LNCaP clone FGC (cell line): ENCODE measurements around the gene TWIST2.

Experiments used
- DNase-seq: peaks from one replicate; pipeline ENCODE4 v3.0.0-alpha.2; 2011; ENCODE audit warnings: low read depth
- H3K4me3 ChIP-seq: 2 replicates; pipeline ENCODE4 v1.5.1; 2011; ENCODE audit warnings: mild to moderate bottlenecking, low read depth, low read length, control low read depth
- TF ChIP-seq, protein P1 (sequence below): IDR thresholded peaks from 2 replicates; pipeline ENCODE4 v1.5.1; 2012; ENCODE audit warnings: mild to moderate bottlenecking; ENCODE audit not compliant: control insufficient read depth, insufficient read depth; ENCODE audit errors: extremely low read depth

Gene TWIST2

DNA sequence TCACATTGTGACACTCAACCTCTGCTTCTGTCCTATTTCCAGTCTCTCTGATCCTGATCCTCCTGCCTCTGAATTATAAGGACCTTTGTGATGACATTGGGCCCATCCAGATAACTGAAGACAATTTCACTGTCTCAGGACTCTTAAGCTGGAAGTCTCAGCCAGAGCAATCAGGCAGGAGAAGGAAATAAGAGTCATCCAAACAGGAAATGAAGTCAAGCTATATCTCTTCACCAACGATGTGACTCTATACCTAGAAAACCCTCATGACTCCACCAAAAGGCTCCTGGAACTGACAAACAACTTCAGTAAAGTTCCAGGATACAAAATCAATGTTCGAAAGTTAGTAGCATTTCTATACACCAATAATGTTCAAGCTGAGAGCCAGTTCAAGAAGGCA lies 29.3 kb upstream of the TWIST2 start:
- TF ChIP-seq, protein P1, sequence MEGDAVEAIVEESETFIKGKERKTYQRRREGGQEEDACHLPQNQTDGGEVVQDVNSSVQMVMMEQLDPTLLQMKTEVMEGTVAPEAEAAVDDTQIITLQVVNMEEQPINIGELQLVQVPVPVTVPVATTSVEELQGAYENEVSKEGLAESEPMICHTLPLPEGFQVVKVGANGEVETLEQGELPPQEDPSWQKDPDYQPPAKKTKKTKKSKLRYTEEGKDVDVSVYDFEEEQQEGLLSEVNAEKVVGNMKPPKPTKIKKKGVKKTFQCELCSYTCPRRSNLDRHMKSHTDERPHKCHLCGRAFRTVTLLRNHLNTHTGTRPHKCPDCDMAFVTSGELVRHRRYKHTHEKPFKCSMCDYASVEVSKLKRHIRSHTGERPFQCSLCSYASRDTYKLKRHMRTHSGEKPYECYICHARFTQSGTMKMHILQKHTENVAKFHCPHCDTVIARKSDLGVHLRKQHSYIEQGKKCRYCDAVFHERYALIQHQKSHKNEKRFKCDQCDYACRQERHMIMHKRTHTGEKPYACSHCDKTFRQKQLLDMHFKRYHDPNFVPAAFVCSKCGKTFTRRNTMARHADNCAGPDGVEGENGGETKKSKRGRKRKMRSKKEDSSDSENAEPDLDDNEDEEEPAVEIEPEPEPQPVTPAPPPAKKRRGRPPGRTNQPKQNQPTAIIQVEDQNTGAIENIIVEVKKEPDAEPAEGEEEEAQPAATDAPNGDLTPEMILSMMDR = no peak
- DNase-seq = no peak
- no peak overlapping the region for H3K4me3 ChIP-seq

DNA sequence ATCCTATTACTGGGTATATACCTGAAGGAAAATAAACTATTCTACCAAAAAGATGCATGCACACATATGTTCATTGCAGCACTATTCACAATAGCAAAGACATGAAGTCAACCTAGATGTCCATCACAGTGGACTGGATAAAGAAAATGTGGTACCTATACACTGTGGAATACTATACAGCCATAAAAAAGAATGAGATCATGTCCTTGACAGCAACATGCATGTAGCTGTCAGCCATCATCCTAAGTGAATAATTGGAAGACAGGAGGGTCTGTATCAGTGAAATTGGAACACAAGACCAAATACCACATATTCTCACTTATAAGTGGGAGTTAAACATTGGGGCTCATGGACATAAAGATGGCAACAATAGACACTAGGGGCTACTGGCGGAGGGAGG lies 27.7 kb upstream of the TWIST2 start:
- H3K4me3 ChIP-seq = no peak overlapping the region
- TF ChIP-seq, protein P1 = no peak

DNA sequence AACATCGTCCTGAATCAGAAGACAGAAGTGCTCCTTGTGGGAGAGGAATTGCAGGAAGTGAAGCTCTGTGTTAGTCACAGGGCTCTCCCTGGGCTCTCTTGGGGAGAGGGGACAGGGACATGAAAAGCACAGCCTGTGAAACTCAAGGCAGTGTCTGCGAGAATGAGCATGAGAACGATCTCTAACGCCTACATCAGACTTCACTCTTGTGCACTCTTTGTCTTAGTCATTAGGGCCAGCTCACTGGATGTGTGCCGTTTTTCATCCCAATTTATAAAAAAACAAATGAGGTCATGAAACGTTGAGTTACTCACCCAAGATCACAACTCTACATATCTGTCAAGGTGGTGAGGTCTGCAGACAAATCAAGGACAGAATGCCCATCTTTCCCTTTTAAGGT lies 27.0 kb upstream of the TWIST2 start:
- DNase-seq = no peak
- no peak overlapping the region for H3K4me3 ChIP-seq
- TF ChIP-seq, protein P1 = no peak

More for the DNA sequence above, 27.7 kb upstream of the TWIST2 start:
- no peak for DNase-seq

DNA sequence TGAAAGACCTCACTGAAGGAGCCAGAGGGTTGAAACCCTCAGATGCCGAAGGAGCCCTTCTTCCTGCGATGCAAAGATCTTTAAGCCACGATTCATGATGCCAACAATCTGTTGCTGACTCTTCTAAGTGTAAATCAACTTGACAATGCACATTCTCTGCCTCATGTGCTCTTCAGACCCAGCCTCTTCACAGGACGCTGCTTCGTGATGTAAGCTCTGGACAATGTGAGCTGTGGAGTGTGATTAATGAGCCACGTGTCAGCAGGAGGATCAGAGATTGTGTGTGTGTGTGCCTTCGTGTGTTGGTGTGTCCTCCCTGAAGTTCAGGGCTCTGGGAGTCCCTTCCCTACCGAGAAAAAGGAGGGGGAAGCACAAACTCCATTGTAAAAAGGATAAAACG lies 26.5 kb upstream of the TWIST2 start:
- TF ChIP-seq, protein P1 = no peak
- no peak overlapping the region for H3K4me3 ChIP-seq
- no peak for DNase-seq

DNA sequence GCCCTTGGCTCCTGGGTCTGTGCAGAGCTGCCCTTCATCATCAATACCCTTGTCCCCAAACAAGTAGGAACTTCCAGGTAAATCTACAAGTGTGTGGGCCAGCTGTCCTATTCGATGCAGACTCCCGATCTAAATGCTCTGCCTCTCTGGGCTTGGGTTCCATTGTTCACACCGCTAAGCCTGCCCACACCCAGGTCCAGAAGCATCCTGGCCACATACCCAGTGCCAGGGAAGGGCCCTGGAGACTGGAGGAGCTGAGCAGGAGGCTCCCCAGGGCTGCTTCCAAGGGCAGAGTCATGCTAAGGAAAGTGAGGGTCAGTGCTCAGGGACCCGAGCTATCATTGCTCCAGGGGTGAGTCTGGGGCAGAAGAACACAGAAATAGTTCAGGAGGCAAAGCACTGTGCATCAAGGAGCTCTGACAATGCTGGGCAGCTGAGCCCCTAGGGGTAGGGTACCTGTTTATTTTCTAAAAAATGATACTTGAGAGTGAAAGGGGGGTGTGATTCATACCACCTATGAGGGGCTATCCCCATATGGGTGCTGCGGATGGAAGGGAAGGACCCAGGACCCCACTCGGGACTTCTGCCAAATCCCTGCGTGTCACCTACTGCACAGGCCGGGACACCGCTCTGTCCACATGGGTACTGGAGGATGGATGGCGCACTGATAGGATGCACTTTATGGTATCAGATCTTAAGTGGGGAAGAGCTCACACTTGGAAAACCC lies 25.8 kb upstream of the TWIST2 start:
- no peak for DNase-seq
- H3K4me3 ChIP-seq = no peak overlapping the region
- TF ChIP-seq, protein P1 = no peak

DNA sequence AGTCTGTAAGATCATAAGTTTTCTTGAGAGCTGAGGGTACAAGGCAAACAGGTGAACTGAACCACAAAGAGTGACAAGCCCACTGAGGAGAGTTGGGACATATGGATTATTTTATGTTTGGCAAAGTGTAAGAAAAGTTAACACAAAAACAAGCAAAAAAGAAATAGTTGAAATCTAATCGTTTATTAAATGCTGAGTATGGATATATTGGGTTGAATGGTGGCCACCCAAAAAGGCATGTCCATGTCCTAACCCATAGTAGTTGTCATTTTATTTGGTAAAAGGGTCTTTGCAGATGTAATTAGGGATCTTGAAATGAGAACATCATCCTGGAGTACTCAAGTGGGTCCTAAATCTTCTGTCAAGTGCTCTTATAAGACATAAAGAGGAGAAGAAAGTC lies 24.9 kb upstream of the TWIST2 start:
- H3K4me3 ChIP-seq = no peak overlapping the region
- TF ChIP-seq, protein P1 = no peak
- no peak for DNase-seq

DNA sequence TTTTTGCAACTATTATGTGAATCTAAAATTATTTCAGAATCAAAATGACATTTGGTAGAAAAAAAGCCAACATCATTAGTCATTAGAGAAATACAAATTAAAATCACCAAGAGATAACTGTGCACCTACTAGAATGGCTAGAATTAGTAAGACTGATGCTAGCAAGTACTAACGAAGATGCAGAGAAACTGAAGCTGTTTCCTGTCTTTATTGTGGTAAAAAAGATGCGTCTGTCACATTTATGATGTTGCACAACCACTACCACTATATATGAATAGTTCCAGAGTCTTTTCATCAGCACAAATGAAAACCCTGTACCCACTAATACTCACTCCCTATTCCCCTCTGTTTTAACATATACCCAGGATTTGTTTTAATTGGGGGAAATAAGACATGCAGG lies 16.7 kb upstream of the TWIST2 start:
- no peak overlapping the region for H3K4me3 ChIP-seq
- no peak for DNase-seq
- TF ChIP-seq, protein P1 = no peak
